IgD-negative memory B cell (primary cell): ENCODE data around the gene SCAPER. TPM values are rescaled to one million over a fixed set of nuclear protein-coding genes. Genes with fewer than 3 reads are reported as not detected.
"Not testable (repeated sequence)": the region's sequence is repeated elsewhere in the genome, so short reads cannot be mapped to it uniquely, and the experiment has no call there.

ENCODE experiments used
- H3K27ac Mint-ChIP-seq, 3 donors: one replicate each; pipeline ENCODE4 v1.8.0; 2020 to 2022; ENCODE audit warnings: mild to moderate bottlenecking in 3 of 3, mixed read lengths in 3 of 3, moderate library complexity in 1 of 3
- H3K27me3 Mint-ChIP-seq: one replicate; pipeline ENCODE4 v1.8.0; 2021; ENCODE audit warnings: mixed read lengths
- H3K36me3 Mint-ChIP-seq: one replicate; pipeline ENCODE4 v1.8.0; 2020; ENCODE audit warnings: mild to moderate bottlenecking, mixed read lengths
- H3K4me1 Mint-ChIP-seq, 3 donors: one replicate each; pipeline ENCODE4 v1.8.0; 2020 to 2022; ENCODE audit warnings: mixed read lengths in 3 of 3, mild to moderate bottlenecking in 1 of 3
- H3K4me3 Mint-ChIP-seq, 4 donors: one replicate each; pipeline ENCODE4 v1.8.0; 2020 to 2022; ENCODE audit warnings: mild to moderate bottlenecking in 4 of 4, mixed read lengths in 4 of 4, moderate library complexity in 3 of 4
- H3K9me3 Mint-ChIP-seq, 3 donors: one replicate each; pipeline ENCODE4 v1.8.0; 2020 to 2021; ENCODE audit warnings: mixed read lengths in 3 of 3, mild to moderate bottlenecking in 1 of 3
- polyA plus RNA-seq: library from polyadenylated mRNA; unstranded; fragments of 300-500 nt; fragmentation: Illumina TruSeq; gene quantifications from one replicate; pipeline ENCODE4 v1.2.3, GENCODE V29; 2021

The SCAPER gene
- polyA plus RNA-seq, 1 donor from 2014 or later, result 25.6 TPM

GRCh38 chr15:76313175-76313567 lies 592.0 kb downstream of the SCAPER start:
- H3K36me3 Mint-ChIP-seq, H3K9me3 Mint-ChIP-seq, H3K27ac Mint-ChIP-seq, H3K27me3 Mint-ChIP-seq: not testable (repeated sequence)
- peaks cover 20 to 30% (median 23%) of the 10 kb centered on the region in 3 donors for H3K4me1 Mint-ChIP-seq
- H3K4me3 Mint-ChIP-seq, result peak overlapping the region in 2 of 4 donors; percentile 95 to 100

GRCh38 chr15:76312540-76313174 lies 592.5 kb downstream of the SCAPER start:
- Mint-ChIP-seq H3K4me1 (peaks cover 20 to 33% (median 24%) of the 10 kb centered on the region in 3 donors), H3K27me3 (no peaks in the 10 kb centered on the region), H3K4me3 (peak overlapping the region; percentile 82 to 100 (median 92)), H3K36me3 (no peaks in the 10 kb centered on the region), H3K27ac (peak overlapping the region; percentile 84 to 98 (median 95)), H3K9me3 (no peaks in the 10 kb centered on the region)

GRCh38 chr15:76311100-76311953 lies 593.8 kb downstream of the SCAPER start, which contains the start of gene ETFA:
Gene ETFA, minus strand, starts transcription at chr15:76311469. Its CDS starts 81 bp downstream, at chr15:76311388.
- Mint-ChIP-seq H3K27ac (peak within 1 kb of the TSS; percentile 91 to 98 (median 95)), H3K4me1 (peaks cover 20 to 38% (median 27%) of the 10 kb centered on the region in 3 donors), H3K4me3 (peak within 1 kb of the TSS; percentile 88 to 100 (median 95)), H3K9me3 (no peaks in the 10 kb centered on the region), H3K27me3 (no peaks in the 10 kb centered on the region), H3K36me3 (no peaks in the 10 kb centered on the region)

GRCh38 chr15:76310475-76311099 lies 594.6 kb downstream of the SCAPER start:
- Mint-ChIP-seq H3K36me3 (no peaks in the 10 kb centered on the region), H3K27ac (peak overlapping the region; percentile 85 to 98 (median 91)), H3K9me3 (no peaks in the 10 kb centered on the region), H3K27me3 (no peaks in the 10 kb centered on the region), H3K4me1 (peaks cover 24 to 42% (median 27%) of the 10 kb centered on the region in 3 donors), H3K4me3 (peak overlapping the region; percentile 88 to 100 (median 95))

- H3K4me1 Mint-ChIP-seq, result peaks cover 28 to 50% (median 31%) of the 10 kb centered on the region in 3 donors
- peak overlapping the region; percentile 88 to 100 (median 95) for H3K4me3 Mint-ChIP-seq
- peak overlapping the region; percentile 85 to 98 (median 91) for H3K27ac Mint-ChIP-seq
- H3K27me3 Mint-ChIP-seq, result no peaks in the 10 kb centered on the region
- peaks cover 0 to 4% (median 1%) of the 10 kb centered on the region in 3 donors for H3K9me3 Mint-ChIP-seq
- H3K36me3 Mint-ChIP-seq, result peaks cover 3% of the 10 kb centered on the region
Observed at GRCh38 chr15:76309601-76310330, 595.4 kb downstream of the SCAPER start.

DNA sequence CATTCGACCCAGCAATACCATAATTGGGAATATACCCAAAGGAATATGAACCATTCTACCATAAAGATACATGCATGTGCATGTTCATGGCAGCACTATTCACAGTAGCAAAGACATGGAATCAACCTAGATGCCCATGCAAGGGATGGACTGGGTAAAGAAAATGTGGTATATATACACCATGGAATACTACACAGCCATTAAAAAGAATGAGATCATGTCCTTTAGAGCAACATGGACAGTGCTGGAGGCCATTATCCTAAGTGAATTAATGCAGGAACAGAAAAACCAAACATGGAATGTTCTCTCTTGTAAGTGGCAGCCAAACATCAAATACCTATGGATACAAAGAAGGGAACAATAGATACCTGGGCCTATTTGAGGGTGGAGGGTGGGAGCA lies 601.2 kb downstream of the SCAPER start:
- H3K27me3 Mint-ChIP-seq, result no peaks in the 10 kb centered on the region
- peaks cover 1 to 4% (median 2%) of the 10 kb centered on the region in 3 donors for H3K9me3 Mint-ChIP-seq
- H3K4me3 Mint-ChIP-seq, result no peak overlapping the region
- no peak overlapping the region for H3K27ac Mint-ChIP-seq
- H3K36me3 Mint-ChIP-seq, result peaks cover 7% of the 10 kb centered on the region
- peaks cover 23 to 37% (median 25%) of the 10 kb centered on the region in 3 donors for H3K4me1 Mint-ChIP-seq

GRCh38 chr15:76299786-76300185 lies 605.4 kb downstream of the SCAPER start:
- Mint-ChIP-seq H3K4me1 (peaks cover 10 to 25% (median 21%) of the 10 kb centered on the region in 3 donors), H3K9me3 (peaks cover 0 to 2% (median 0%) of the 10 kb centered on the region in 3 donors), H3K36me3 (peaks cover 6% of the 10 kb centered on the region), H3K27me3 (no peaks in the 10 kb centered on the region), H3K27ac (no peak overlapping the region), H3K4me3 (no peak overlapping the region)

- peaks cover 0 to 2% (median 0%) of the 10 kb centered on the region in 3 donors for H3K9me3 Mint-ChIP-seq
- H3K27ac Mint-ChIP-seq, result peak overlapping the region in 1 of 3 donors; percentile 69
- no peak overlapping the region for H3K4me3 Mint-ChIP-seq
- H3K36me3 Mint-ChIP-seq, result peaks cover 5% of the 10 kb centered on the region
- peaks cover 10 to 28% (median 25%) of the 10 kb centered on the region in 3 donors for H3K4me1 Mint-ChIP-seq
- no peaks in the 10 kb centered on the region for H3K27me3 Mint-ChIP-seq
Observed at GRCh38 chr15:76298986-76299385, 606.2 kb downstream of the SCAPER start.

DNA sequence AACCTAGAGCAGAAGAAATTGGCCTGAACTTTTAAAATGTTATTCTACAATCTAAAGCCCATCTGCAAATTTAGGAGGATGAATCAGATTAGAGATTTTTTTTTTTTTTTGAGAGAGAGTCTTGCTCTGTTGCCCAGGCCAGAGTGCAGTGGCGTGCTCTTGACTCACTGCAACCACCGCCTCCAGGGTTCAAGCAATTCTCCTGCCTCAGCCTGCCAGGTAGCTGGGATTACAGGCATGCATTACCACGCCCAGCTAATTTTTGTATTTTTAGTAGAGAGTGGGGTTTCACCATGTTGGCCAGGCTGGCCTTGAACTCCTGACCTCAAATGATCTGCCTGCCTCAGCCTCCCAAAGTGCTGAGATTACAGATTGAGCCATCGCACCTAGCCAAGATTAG lies 607.2 kb downstream of the SCAPER start:
- not testable (repeated sequence) for H3K27me3 Mint-ChIP-seq, H3K9me3 Mint-ChIP-seq, H3K27ac Mint-ChIP-seq, H3K36me3 Mint-ChIP-seq, H3K4me3 Mint-ChIP-seq
- H3K4me1 Mint-ChIP-seq, result peaks cover 6 to 23% (median 22%) of the 10 kb centered on the region in 3 donors

Other genes starting within 250 kb of the SCAPER start
- gene RCN2, start 26.4 kb upstream of the SCAPER start, polyA plus RNA-seq, result 46.6 TPM
- 37.3 TPM for gene PSTPIP1, start 89.8 kb upstream of the SCAPER start, polyA plus RNA-seq
- gene TSPAN3, start 165.8 kb upstream of the SCAPER start, polyA plus RNA-seq, result 471 TPM